ENCODE measurements around the gene RNF182.

The RNF182 gene

GRCh38 chr6:13985663-13986325, 61.0 kb downstream of the RNF182 start:
- Histone ChIP-seq H3K36me3 (replicated peaks; ENCODE audit: low read depth, low read length) (no peaks in the 10 kb centered on the region), H3K9me3 (ENCODE audit: insufficient read depth, low read length) (no peaks in the 10 kb centered on the region), H3K9ac (ENCODE audit: low read length) (peak overlapping the region; percentile 7; the same call in 1 of the 2 replicates), H3K4me3 (ENCODE audit: low read length) (peak overlapping the region; percentile 32; the same call in 1 of the 2 replicates), H4K20me1 (ENCODE audit: insufficient read depth, low read length) (no peaks in the 10 kb centered on the region), H3K27me3 (ENCODE audit: low read depth, low read length) (no peaks in the 10 kb centered on the region), H3K4me2 (ENCODE audit: low read length) (peak overlapping the region; percentile 55), H3K79me2 (ENCODE audit: low read length) (no peaks in the 10 kb centered on the region), H3K27ac (ENCODE audit: low read length) (no peak overlapping the region), H3K4me1 (ENCODE audit: low read length) (peaks cover 38% of the 10 kb centered on the region), H2AFZ (ENCODE audit: low read depth, low read length) (peak overlapping the region; percentile 82)
- TF ChIP-seq, protein P1, sequence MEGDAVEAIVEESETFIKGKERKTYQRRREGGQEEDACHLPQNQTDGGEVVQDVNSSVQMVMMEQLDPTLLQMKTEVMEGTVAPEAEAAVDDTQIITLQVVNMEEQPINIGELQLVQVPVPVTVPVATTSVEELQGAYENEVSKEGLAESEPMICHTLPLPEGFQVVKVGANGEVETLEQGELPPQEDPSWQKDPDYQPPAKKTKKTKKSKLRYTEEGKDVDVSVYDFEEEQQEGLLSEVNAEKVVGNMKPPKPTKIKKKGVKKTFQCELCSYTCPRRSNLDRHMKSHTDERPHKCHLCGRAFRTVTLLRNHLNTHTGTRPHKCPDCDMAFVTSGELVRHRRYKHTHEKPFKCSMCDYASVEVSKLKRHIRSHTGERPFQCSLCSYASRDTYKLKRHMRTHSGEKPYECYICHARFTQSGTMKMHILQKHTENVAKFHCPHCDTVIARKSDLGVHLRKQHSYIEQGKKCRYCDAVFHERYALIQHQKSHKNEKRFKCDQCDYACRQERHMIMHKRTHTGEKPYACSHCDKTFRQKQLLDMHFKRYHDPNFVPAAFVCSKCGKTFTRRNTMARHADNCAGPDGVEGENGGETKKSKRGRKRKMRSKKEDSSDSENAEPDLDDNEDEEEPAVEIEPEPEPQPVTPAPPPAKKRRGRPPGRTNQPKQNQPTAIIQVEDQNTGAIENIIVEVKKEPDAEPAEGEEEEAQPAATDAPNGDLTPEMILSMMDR (IDR thresholded peaks at IDR 0.05; ENCODE audit: low read depth, low read length), result no peak
- TF ChIP-seq EZH2phosphoT487 (IDR thresholded peaks at IDR 0.05; ENCODE audit: low read depth), result no peak

- 0 out of 2 replicates have a peak overlapping the region, but pooled peaks have one; percentile 22 for H3K4me2 ChIP-seq (ENCODE audit: low read length)
- H2AFZ ChIP-seq (ENCODE audit: low read depth, low read length), result no peak overlapping the region
- H3K4me1 ChIP-seq (ENCODE audit: low read length), result peaks cover 36% of the 10 kb centered on the region
- TF ChIP-seq, protein P1 (IDR thresholded peaks at IDR 0.05; ENCODE audit: low read depth, low read length), result no peak
- TF ChIP-seq EZH2phosphoT487 (IDR thresholded peaks at IDR 0.05; ENCODE audit: low read depth), result no peak
- H3K4me3 ChIP-seq (ENCODE audit: low read length), result no peak overlapping the region
- H3K36me3 ChIP-seq (replicated peaks; ENCODE audit: low read depth, low read length), result no peaks in the 10 kb centered on the region
- no peak overlapping the region for H3K9ac ChIP-seq (ENCODE audit: low read length)
- no peaks in the 10 kb centered on the region for H3K79me2 ChIP-seq (ENCODE audit: low read length)
- no peaks in the 10 kb centered on the region for H4K20me1 ChIP-seq (ENCODE audit: insufficient read depth, low read length)
- H3K27ac ChIP-seq (ENCODE audit: low read length), result no peak overlapping the region
- H3K27me3 ChIP-seq (ENCODE audit: low read depth, low read length), result no peaks in the 10 kb centered on the region
- H3K9me3 ChIP-seq (ENCODE audit: insufficient read depth, low read length), result no peaks in the 10 kb centered on the region
These were observed 62.1 kb downstream of the RNF182 start for GRCh38 chr6:13986700-13987399.

GRCh38 chr6:13987400-13987865, 62.7 kb downstream of the RNF182 start:
- no peak overlapping the region for H3K9ac ChIP-seq (ENCODE audit: low read length)

More at GRCh38 chr6:13987400-13987865, 62.7 kb downstream of the RNF182 start:
- peaks cover 30% of the 10 kb centered on the region for H3K4me1 ChIP-seq (ENCODE audit: low read length)
- H3K9me3 ChIP-seq (ENCODE audit: insufficient read depth, low read length), result no peaks in the 10 kb centered on the region
- H2AFZ ChIP-seq (ENCODE audit: low read depth, low read length), result no peak overlapping the region
- H3K27me3 ChIP-seq (ENCODE audit: low read depth, low read length), result no peaks in the 10 kb centered on the region
- no peak for TF ChIP-seq EZH2phosphoT487 (IDR thresholded peaks at IDR 0.05; ENCODE audit: low read depth)
- TF ChIP-seq, protein P1 (IDR thresholded peaks at IDR 0.05; ENCODE audit: low read depth, low read length), result no peak
- no peak overlapping the region for H3K4me3 ChIP-seq (ENCODE audit: low read length)
- 0 out of 2 replicates have a peak overlapping the region, but pooled peaks have one; percentile 22 for H3K4me2 ChIP-seq (ENCODE audit: low read length)
- H3K36me3 ChIP-seq (replicated peaks; ENCODE audit: low read depth, low read length), result no peaks in the 10 kb centered on the region
- no peaks in the 10 kb centered on the region for H3K79me2 ChIP-seq (ENCODE audit: low read length)
- no peaks in the 10 kb centered on the region for H4K20me1 ChIP-seq (ENCODE audit: insufficient read depth, low read length)
- H3K27ac ChIP-seq (ENCODE audit: low read length), result no peak overlapping the region

All from OCI-LY3 (cell line).